ENCODE results near the gene FCHSD2. TPM values are rescaled to one million over a fixed set of nuclear protein-coding genes. Genes with fewer than 3 reads are reported as not detected.

Gene FCHSD2
- total RNA-seq, 6 donors from 2014 or later = 22.5 to 55.6 (median 42.7) TPM

DNA sequence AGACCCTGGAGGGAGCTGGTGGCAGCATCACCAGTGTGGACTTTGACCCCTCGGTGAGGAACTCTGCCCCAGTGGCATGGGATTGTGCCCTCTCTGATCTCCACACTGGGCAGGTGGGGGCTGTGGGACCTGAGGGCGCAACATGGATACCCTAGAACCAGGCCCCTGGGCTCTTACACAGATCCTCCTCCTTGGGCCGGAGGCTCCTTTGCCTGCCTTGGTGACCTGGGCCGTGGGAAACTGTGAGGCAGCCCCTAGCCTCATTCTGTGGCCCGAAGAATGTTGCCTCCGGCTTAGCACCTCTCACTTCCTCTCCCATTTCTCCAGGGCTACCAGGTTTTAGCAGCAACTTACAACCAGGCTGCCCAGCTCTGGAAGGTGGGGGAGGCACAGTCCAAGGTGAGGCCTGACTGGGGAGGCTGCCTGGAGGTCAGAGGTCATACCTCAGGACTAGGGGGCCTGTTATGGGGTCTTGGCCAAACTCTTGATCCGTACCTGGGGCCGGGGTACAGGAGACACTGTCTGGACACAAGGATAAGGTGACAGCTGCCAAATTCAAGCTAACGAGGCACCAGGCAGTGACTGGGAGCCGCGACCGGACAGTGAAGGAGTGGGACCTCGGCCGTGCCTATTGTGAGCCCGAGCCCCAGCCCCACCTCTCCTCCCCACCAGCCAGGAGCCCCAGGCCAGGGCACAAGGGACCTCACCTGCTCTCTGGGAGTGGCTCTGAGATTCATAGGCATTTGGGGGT lies 315.8 kb downstream of the FCHSD2 start:
- H3K9me3 ChIP-seq = no peaks in the 10 kb centered on the region
- H3K4me3 ChIP-seq = no peak overlapping the region
- peaks cover 0 to 26% (median 9%) of the 10 kb centered on the region in 4 donors for H3K36me3 ChIP-seq
- TF ChIP-seq POLR2A (IDR thresholded peaks at IDR 0.05) (no peak), POLR2AphosphoS5 (IDR thresholded peaks at IDR 0.05) (no peak), EP300 (IDR thresholded peaks at IDR 0.05) (no peak)
- TF ChIP-seq, protein P1, sequence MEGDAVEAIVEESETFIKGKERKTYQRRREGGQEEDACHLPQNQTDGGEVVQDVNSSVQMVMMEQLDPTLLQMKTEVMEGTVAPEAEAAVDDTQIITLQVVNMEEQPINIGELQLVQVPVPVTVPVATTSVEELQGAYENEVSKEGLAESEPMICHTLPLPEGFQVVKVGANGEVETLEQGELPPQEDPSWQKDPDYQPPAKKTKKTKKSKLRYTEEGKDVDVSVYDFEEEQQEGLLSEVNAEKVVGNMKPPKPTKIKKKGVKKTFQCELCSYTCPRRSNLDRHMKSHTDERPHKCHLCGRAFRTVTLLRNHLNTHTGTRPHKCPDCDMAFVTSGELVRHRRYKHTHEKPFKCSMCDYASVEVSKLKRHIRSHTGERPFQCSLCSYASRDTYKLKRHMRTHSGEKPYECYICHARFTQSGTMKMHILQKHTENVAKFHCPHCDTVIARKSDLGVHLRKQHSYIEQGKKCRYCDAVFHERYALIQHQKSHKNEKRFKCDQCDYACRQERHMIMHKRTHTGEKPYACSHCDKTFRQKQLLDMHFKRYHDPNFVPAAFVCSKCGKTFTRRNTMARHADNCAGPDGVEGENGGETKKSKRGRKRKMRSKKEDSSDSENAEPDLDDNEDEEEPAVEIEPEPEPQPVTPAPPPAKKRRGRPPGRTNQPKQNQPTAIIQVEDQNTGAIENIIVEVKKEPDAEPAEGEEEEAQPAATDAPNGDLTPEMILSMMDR (IDR thresholded peaks at IDR 0.05) = no peak
- no peaks in the 10 kb centered on the region for H3K27me3 ChIP-seq
- 86 to 94% methylated on average over 14 to 15 of the region's 15 CpGs for WGBS, 2 donors
- peak in 1 of 2 donors; percentile 19 for DNase-seq
- no peak for ATAC-seq (ENCODE audit: low FRiP score in 2 of 2)
- peaks cover 16 to 32% (median 28%) of the 10 kb centered on the region in 4 donors for H3K4me1 ChIP-seq
- H3K27ac ChIP-seq = peak overlapping the region in 2 of 4 donors; percentile 79 to 80

DNA sequence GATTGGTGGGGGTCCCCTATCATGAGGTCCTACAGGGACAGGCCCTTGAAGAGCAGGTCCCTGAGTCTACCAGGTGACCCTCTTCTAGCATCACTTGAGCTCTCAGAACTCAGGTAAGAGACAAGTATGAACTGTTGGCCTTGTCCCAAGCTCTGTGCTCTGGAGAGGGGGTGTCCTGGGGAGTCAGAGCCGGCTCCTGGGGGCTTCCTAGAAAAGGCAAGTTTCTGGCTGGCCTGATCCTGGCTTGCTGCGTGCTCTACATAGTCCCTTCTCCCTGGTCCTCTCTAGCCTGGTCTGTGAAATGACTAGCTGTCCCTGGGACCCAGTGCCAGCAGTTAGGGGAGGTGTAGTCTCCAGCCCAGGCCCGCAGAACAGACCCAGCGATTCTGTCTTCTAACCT lies 316.5 kb downstream of the FCHSD2 start:
- H3K36me3 ChIP-seq = peaks cover 0 to 26% (median 9%) of the 10 kb centered on the region in 4 donors
- ATAC-seq (ENCODE audit: low FRiP score in 2 of 2) = no peak
- WGBS, 2 donors = 59 to 80% methylated on average over 2 to 4 of the region's 4 CpGs

DNA sequence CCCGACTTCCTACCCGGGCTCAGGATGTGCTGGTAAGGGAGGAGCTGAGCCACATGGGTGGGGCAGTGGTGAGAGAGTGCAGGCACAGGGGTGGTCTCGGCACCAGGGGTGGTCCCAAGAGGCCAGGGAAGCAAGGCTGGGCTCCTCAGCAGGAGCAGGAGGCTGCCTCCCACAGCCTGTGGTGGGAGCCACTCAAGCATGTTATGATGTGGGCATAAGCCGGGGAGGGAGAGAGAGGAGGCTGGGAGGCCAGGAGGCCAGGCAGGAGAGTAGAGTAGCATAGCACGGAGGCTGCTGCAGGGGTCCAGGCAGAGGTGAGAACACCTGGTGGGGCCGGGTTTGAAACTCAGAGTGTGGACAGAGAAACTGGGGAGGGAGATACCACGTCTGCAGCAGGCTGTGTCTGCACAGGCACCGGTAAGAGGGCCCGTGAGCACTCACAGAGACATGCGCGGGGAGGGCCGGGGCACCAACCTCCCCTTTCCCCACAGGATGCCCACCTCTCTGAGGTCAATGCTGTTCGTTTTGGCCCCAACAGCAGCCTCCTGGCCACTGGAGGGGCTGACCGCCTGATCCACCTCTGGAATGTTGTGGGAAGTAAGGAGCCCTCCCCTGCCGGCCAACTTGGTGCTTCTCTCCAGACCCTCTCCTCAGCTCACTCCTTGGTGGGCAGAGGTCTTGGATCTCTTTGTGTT lies 317.2 kb downstream of the FCHSD2 start:
- H3K27ac ChIP-seq = no peak overlapping the region
- no peak overlapping the region for H3K4me3 ChIP-seq
- peaks cover 0 to 25% (median 8%) of the 10 kb centered on the region in 4 donors for H3K36me3 ChIP-seq
- DNase-seq (peak in 1 of 2 donors; percentile 48), ATAC-seq (ENCODE audit: low FRiP score in 2 of 2) (no peak)
- no peaks in the 10 kb centered on the region for H3K27me3 ChIP-seq
- no peaks in the 10 kb centered on the region for H3K9me3 ChIP-seq
- peaks cover 19 to 34% (median 30%) of the 10 kb centered on the region in 4 donors for H3K4me1 ChIP-seq
- 72 to 86% methylated on average over 14 to 15 of the region's 15 CpGs for WGBS, 2 donors
- no peak for TF ChIP-seq POLR2AphosphoS5 (IDR thresholded peaks at IDR 0.05)
- no peak for TF ChIP-seq EP300 (IDR thresholded peaks at IDR 0.05)
- TF ChIP-seq POLR2A (IDR thresholded peaks at IDR 0.05) = no peak
- TF ChIP-seq, protein P1 (IDR thresholded peaks at IDR 0.05) = no peak

More for the DNA sequence above, 316.5 kb downstream of the FCHSD2 start:
- no peak for TF ChIP-seq EP300 (IDR thresholded peaks at IDR 0.05)
- TF ChIP-seq, protein P1 (IDR thresholded peaks at IDR 0.05) = no peak
- TF ChIP-seq POLR2A (IDR thresholded peaks at IDR 0.05) = no peak
- no peaks in the 10 kb centered on the region for H3K27me3 ChIP-seq
- no peak for DNase-seq
- no peak overlapping the region for H3K4me3 ChIP-seq
- no peaks in the 10 kb centered on the region for H3K9me3 ChIP-seq
- peaks cover 19 to 34% (median 30%) of the 10 kb centered on the region in 4 donors for H3K4me1 ChIP-seq
- H3K27ac ChIP-seq = peak overlapping the region in 1 of 4 donors; percentile 2

DNA sequence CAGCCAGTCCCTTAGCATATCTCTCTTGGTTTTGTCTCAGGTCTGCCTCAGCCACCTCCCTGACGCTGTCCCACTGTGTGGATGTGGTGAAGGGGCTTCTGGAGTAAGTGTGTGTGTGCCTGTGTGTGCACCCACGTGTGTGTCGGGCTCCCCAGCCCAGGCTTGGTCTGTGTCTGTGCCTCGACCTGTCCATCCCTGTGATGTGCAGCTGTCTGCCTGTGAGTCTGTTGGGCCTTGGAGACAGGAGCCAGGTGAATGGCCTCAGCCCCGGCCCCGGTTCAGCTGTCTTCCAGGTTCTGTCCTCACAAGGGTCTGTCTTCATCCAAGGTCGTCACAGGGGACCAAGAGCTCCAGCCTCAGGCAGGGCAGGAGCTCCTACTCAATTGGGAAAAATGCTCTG lies 318.1 kb downstream of the FCHSD2 start:
- no peaks in the 10 kb centered on the region for H3K9me3 ChIP-seq
- WGBS, 2 donors = 80 to 85% methylated on average over 6 to 7 of the region's 7 CpGs
- no peak overlapping the region for H3K4me3 ChIP-seq
- H3K4me1 ChIP-seq = peaks cover 19 to 34% (median 30%) of the 10 kb centered on the region in 4 donors
- H3K36me3 ChIP-seq = peaks cover under 1 to 24% (median 12%) of the 10 kb centered on the region in 4 donors
- ATAC-seq (ENCODE audit: low FRiP score in 2 of 2) = no peak
- TF ChIP-seq POLR2AphosphoS5 (IDR thresholded peaks at IDR 0.05) (no peak), POLR2A (IDR thresholded peaks at IDR 0.05) (no peak), EP300 (IDR thresholded peaks at IDR 0.05) (no peak)
- TF ChIP-seq, protein P1 (IDR thresholded peaks at IDR 0.05) = no peak
- H3K27me3 ChIP-seq = no peaks in the 10 kb centered on the region
- H3K27ac ChIP-seq = peak overlapping the region in 1 of 4 donors; percentile 5
- DNase-seq = no peak

Measured in upper lobe of left lung (tissue), 6 donors.